VCaP (cell line): ENCODE results near the gene SYNPO2.
A peak's percentile ranks its signal among the peaks of the same experiment; 100 is the strongest.

Source experiments
- H3K27ac ChIP-seq: fragments of 450-650 bp; 2 replicates; pipeline ENCODE4 v1.5.1; 2017
- TF ChIP-seq, protein P1 (sequence below): fragments of 450-650 bp; conservative IDR thresholded peaks from 2 replicates; pipeline ENCODE4 v1.5.1; 2017; ENCODE audit warnings: mild to moderate bottlenecking, moderate library complexity

The SYNPO2 gene

GRCh38 chr4:118936406-118936805 lies 47.8 kb downstream of the SYNPO2 start:
- H3K27ac ChIP-seq = no peak overlapping the region
- TF ChIP-seq, protein P1, sequence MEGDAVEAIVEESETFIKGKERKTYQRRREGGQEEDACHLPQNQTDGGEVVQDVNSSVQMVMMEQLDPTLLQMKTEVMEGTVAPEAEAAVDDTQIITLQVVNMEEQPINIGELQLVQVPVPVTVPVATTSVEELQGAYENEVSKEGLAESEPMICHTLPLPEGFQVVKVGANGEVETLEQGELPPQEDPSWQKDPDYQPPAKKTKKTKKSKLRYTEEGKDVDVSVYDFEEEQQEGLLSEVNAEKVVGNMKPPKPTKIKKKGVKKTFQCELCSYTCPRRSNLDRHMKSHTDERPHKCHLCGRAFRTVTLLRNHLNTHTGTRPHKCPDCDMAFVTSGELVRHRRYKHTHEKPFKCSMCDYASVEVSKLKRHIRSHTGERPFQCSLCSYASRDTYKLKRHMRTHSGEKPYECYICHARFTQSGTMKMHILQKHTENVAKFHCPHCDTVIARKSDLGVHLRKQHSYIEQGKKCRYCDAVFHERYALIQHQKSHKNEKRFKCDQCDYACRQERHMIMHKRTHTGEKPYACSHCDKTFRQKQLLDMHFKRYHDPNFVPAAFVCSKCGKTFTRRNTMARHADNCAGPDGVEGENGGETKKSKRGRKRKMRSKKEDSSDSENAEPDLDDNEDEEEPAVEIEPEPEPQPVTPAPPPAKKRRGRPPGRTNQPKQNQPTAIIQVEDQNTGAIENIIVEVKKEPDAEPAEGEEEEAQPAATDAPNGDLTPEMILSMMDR = no peak

DNA sequence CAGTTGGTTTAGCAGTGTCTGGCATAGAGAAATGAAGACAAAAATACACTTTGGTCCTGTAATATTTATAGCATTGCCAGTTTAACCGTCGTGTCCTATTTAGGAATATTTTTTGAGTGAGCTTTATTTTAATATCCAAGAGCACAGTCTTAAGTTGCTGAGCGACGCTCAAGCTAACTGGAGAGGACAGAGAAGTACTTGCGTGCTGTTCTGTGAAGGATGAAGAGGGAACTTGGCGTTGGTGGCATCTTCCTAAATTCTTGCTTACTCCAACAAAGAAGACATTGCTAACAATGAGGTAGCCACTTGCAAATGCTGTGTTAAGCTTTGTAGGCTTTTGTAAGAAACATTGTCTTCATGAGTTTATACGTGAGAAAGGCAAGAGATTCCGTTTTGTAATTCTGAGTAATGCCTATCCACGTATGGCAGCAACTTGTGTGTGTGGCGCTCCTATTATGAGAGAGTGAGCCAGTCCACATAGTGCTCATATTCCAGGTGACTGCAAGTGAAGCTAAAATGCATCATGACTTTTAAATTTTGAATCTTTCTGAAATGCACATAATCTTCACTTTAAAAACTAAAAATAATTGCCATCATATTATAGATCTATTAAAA lies 50.6 kb downstream of the SYNPO2 start:
- TF ChIP-seq, protein P1 = no peak
- H3K27ac ChIP-seq = no peak overlapping the region

- TF ChIP-seq, protein P1 = no peak
- peak overlapping the region; percentile 44 for H3K27ac ChIP-seq
Observed at GRCh38 chr4:118941149-118941548, 52.5 kb downstream of the SYNPO2 start.

- TF ChIP-seq, protein P1 = no peak
- H3K27ac ChIP-seq = peak overlapping the region; percentile 44
Observed at GRCh38 chr4:118941799-118942198, 53.1 kb downstream of the SYNPO2 start.

- TF ChIP-seq, protein P1 = no peak
- H3K27ac ChIP-seq = no peak overlapping the region
Observed at GRCh38 chr4:118942465-118942864, 53.8 kb downstream of the SYNPO2 start.

DNA sequence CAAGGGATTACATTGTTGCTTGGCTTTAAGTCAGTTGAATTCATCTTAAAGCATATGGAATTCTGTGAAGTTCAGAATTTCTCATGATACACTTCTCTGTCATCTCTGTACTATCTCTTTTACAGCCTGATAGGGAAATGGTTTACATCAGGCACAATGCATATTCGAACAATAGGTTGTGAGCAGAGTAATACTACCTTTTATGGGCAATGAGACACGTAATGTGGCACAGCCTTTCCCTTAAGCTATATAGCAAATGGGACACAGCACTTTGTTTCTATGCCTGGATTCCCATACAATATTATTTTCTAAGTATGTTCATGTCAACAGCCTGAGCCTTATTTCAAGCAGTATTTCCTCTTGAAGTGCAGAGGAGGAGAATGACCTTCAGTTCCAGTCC lies 58.4 kb downstream of the SYNPO2 start:
- TF ChIP-seq, protein P1 = no peak
- no peak overlapping the region for H3K27ac ChIP-seq

GRCh38 chr4:118948545-118949144 lies 60.0 kb downstream of the SYNPO2 start:
- H3K27ac ChIP-seq = no peak overlapping the region
- TF ChIP-seq, protein P1 = no peak
